Breast epithelium (tissue), 4 donors: ENCODE results near the gene LRRK1. TPM values are rescaled to one million over a fixed set of nuclear protein-coding genes. Genes with fewer than 3 reads are reported as not detected.

Experiments used
- DNase-seq, 2 donors: peaks; one replicate each; pipeline ENCODE4 v3.0.0-alpha.2; 2019; ENCODE audit warnings: low spot score in 2 of 2
- H3K27ac ChIP-seq, 2 donors: fragments of 200-600 bp; sonication (generic) in 1 of 2; one replicate each; pipeline ENCODE4 v1.5.1; 2016 to 2019; ENCODE audit warnings: mild to moderate bottlenecking in 1 of 2
- H3K27me3 ChIP-seq, 2 donors: fragments of 200-600 bp; sonication (generic) in 1 of 2; one replicate each; pipeline versions ENCODE4 v1.5.1 to v1.6.0; 2017 to 2019; ENCODE audit warnings: control low read depth in 1 of 2, mild to moderate bottlenecking in 1 of 2
- H3K36me3 ChIP-seq: fragments of 200-600 bp; one replicate; pipeline ENCODE4 v1.5.1; 2019
- H3K4me1 ChIP-seq, 2 donors: fragments of 200-600 bp; sonication (generic); one replicate each; pipeline ENCODE4 v1.5.1; 2016 to 2019; ENCODE audit warnings: control low read depth in 1 of 2
- H3K4me3 ChIP-seq, 3 donors: fragments of 200-600 bp; sonication (generic); 1 replicate in 2 of 3; 2 replicates in 1 of 3; pipeline ENCODE4 v1.5.1; 2016 to 2019; ENCODE audit warnings: mild to moderate bottlenecking in 3 of 3, moderate library complexity in 2 of 3
- H3K9me3 ChIP-seq, 2 donors: fragments of 200-600 bp; sonication (generic) in 1 of 2; one replicate each; pipeline ENCODE4 v1.5.1; 2016 to 2019; ENCODE audit warnings: control low read depth in 1 of 2
- CTCF ChIP-seq, 3 donors: fragments of 450-650 bp; IDR thresholded peaks; one replicate each; pipeline ENCODE4 v1.5.1; 2016 to 2017; ENCODE audit warnings: antibody characterized with exemption in 3 of 3, mild to moderate bottlenecking in 3 of 3, moderate library complexity in 3 of 3
- POLR2A ChIP-seq: fragments of 450-650 bp; IDR thresholded peaks from one replicate; pipeline ENCODE4 v1.6.1; 2016; ENCODE audit warnings: antibody characterized with exemption, mild to moderate bottlenecking, moderate library complexity
- POLR2AphosphoS5 ChIP-seq, 3 donors: sonication (generic); formaldehyde crosslinking; IDR thresholded peaks; one replicate each; pipeline ENCODE4 v1.6.1; 2017; ENCODE audit warnings: antibody characterized with exemption in 3 of 3
- intact Hi-C: fragments of 100-400 bp; cut with DNase I; formaldehyde crosslinking; loops from one replicate; pipeline ENCODE4 v1.15.1; 2023; ENCODE audit warnings: low total_unique reads
- total RNA-seq, 3 donors: library from RNA; depleted of rRNA; stranded (reverse); fragments of >200 nt; gene quantifications; one replicate each; pipeline ENCODE4 v1.1.0, GENCODE V29; 2016

The LRRK1 gene
- total RNA-seq, 3 donors from 2014 or later: 10.1 to 18.7 (median 14.4) TPM

GRCh38 chr15:101078669-101079323, 159.6 kb downstream of the LRRK1 start:
- H3K27me3 ChIP-seq: no peaks in the 10 kb centered on the region
- no peak overlapping the region for H3K27ac ChIP-seq
- no peaks in the 10 kb centered on the region for H3K4me1 ChIP-seq
- intact Hi-C loops: no loop called here
- no peak for DNase-seq
- H3K36me3 ChIP-seq: no peaks in the 10 kb centered on the region
- no peak for TF ChIP-seq CTCF (IDR thresholded peaks at IDR 0.05)
- no peak for TF ChIP-seq POLR2A
- no peak for TF ChIP-seq POLR2AphosphoS5 (IDR thresholded peaks at IDR 0.05)
- no peak overlapping the region for H3K4me3 ChIP-seq
- H3K9me3 ChIP-seq: no peaks in the 10 kb centered on the region

GRCh38 chr15:101081900-101082299, 162.7 kb downstream of the LRRK1 start:
- intact Hi-C loops: no loop called here
- Histone ChIP-seq H3K4me1 (no peaks in the 10 kb centered on the region), H3K9me3 (no peaks in the 10 kb centered on the region), H3K27me3 (no peaks in the 10 kb centered on the region), H3K4me3 (no peak overlapping the region), H3K27ac (no peak overlapping the region), H3K36me3 (no peaks in the 10 kb centered on the region)
- TF ChIP-seq CTCF (IDR thresholded peaks at IDR 0.05) (no peak), POLR2AphosphoS5 (IDR thresholded peaks at IDR 0.05) (no peak), POLR2A (no peak)
- DNase-seq: no peak

GRCh38 chr15:101083336-101084045, 164.3 kb downstream of the LRRK1 start:
- no peak for DNase-seq
- Histone ChIP-seq H3K27me3 (no peaks in the 10 kb centered on the region), H3K9me3 (no peaks in the 10 kb centered on the region), H3K4me3 (no peak overlapping the region), H3K27ac (no peak overlapping the region), H3K4me1 (no peaks in the 10 kb centered on the region), H3K36me3 (no peaks in the 10 kb centered on the region)
- intact Hi-C loops: no loop called here
- TF ChIP-seq POLR2A: no peak
- no peak for TF ChIP-seq POLR2AphosphoS5 (IDR thresholded peaks at IDR 0.05)
- TF ChIP-seq CTCF (IDR thresholded peaks at IDR 0.05): no peak

GRCh38 chr15:101084801-101085200, 165.6 kb downstream of the LRRK1 start:
- Histone ChIP-seq H3K9me3 (no peaks in the 10 kb centered on the region), H3K4me1 (peaks cover 0 to 7% of the 10 kb centered on the region in 2 donors), H3K27me3 (no peaks in the 10 kb centered on the region), H3K27ac (no peak overlapping the region), H3K4me3 (no peak overlapping the region), H3K36me3 (no peaks in the 10 kb centered on the region)
- TF ChIP-seq POLR2A (no peak), CTCF (IDR thresholded peaks at IDR 0.05) (no peak), POLR2AphosphoS5 (IDR thresholded peaks at IDR 0.05) (no peak)
- DNase-seq: no peak
- intact Hi-C loops: no loop called here

- H3K4me1 ChIP-seq: peaks cover 0 to 12% of the 10 kb centered on the region in 2 donors
- no peaks in the 10 kb centered on the region for H3K9me3 ChIP-seq
- intact Hi-C loops: no loop called here
- no peak overlapping the region for H3K4me3 ChIP-seq
- no peaks in the 10 kb centered on the region for H3K27me3 ChIP-seq
- TF ChIP-seq POLR2A: no peak
- no peak for TF ChIP-seq POLR2AphosphoS5 (IDR thresholded peaks at IDR 0.05)
- TF ChIP-seq CTCF (IDR thresholded peaks at IDR 0.05): no peak
- DNase-seq: no peak
- H3K36me3 ChIP-seq: no peaks in the 10 kb centered on the region
- H3K27ac ChIP-seq: no peak overlapping the region
Measured at GRCh38 chr15:101085311-101085700, 166.1 kb downstream of the LRRK1 start.
